HG03521 (cell line): ENCODE data around the gene ALG1.
"Not testable (repeated sequence)": the region's sequence is repeated elsewhere in the genome, so short reads cannot be mapped to it uniquely, and the experiment has no call there.

Experiments used
- ATAC-seq: cut with Tn5 transposase; IDR thresholded peaks from one replicate; pipeline ENCODE4 v1.9.1; 2021; ENCODE audit warnings: mild to moderate bottlenecking, moderate library complexity; ENCODE audit not compliant: unreplicated experiment

The ALG1 gene

GRCh38 chr16:5097061-5097469 lies 25.4 kb downstream of the ALG1 start:
- not testable (repeated sequence) for ATAC-seq

- peak; percentile 96 for ATAC-seq
Observed at GRCh38 chr16:5097470-5098220, 26.0 kb downstream of the ALG1 start, which contains the start of gene EEF2KMT. Gene EEF2KMT, minus strand, starts transcription at chr16:5097795. Its CDS starts 56 bp downstream, at chr16:5097739.

GRCh38 chr16:5098221-5099159 lies 26.8 kb downstream of the ALG1 start:
- peak; percentile 65 for ATAC-seq

GRCh38 chr16:5099174-5099573 lies 27.5 kb downstream of the ALG1 start:
- ATAC-seq, result not testable (repeated sequence)

- not testable (repeated sequence) for ATAC-seq
Observed at GRCh38 chr16:5103296-5104032, 31.8 kb downstream of the ALG1 start.

GRCh38 chr16:5105039-5105438 lies 33.4 kb downstream of the ALG1 start:
- ATAC-seq, result not testable (repeated sequence)

- ATAC-seq, result no peak
Observed at GRCh38 chr16:5108505-5109158, 37.0 kb downstream of the ALG1 start.

- not testable (repeated sequence) for ATAC-seq
Observed at GRCh38 chr16:5110933-5111332, 39.3 kb downstream of the ALG1 start.

- not testable (repeated sequence) for ATAC-seq
Observed at GRCh38 chr16:5116780-5117295, 45.2 kb downstream of the ALG1 start.

- ATAC-seq, result not testable (repeated sequence)
Observed at GRCh38 chr16:5117300-5118087, 45.9 kb downstream of the ALG1 start.

GRCh38 chr16:5131467-5132004 lies 59.9 kb downstream of the ALG1 start:
- not testable (repeated sequence) for ATAC-seq

- ATAC-seq, result not testable (repeated sequence)
Observed at GRCh38 chr16:5132915-5133600, 61.4 kb downstream of the ALG1 start.

GRCh38 chr16:5134739-5135452 lies 63.3 kb downstream of the ALG1 start:
- not testable (repeated sequence) for ATAC-seq
